NB4 (cell line): Measurements from ENCODE around the gene HOXB2.

Source experiments
- POLR2A ChIP-seq: IDR thresholded peaks from 2 replicates; pipeline ENCODE4 v1.6.1; 2011; ENCODE audit warnings: mild to moderate bottlenecking; ENCODE audit not compliant: insufficient read length; ENCODE audit errors: extremely low read depth
- TF ChIP-seq, protein P1 (sequence below): IDR thresholded peaks from one replicate; pipeline ENCODE4 v1.5.1; 2012; ENCODE audit warnings: low read depth, low read length
- TF ChIP-seq, protein P2 (sequence below): IDR thresholded peaks from 2 replicates; pipeline ENCODE4 v1.6.1; 2011; ENCODE audit warnings: low read depth, low read length

DNA sequence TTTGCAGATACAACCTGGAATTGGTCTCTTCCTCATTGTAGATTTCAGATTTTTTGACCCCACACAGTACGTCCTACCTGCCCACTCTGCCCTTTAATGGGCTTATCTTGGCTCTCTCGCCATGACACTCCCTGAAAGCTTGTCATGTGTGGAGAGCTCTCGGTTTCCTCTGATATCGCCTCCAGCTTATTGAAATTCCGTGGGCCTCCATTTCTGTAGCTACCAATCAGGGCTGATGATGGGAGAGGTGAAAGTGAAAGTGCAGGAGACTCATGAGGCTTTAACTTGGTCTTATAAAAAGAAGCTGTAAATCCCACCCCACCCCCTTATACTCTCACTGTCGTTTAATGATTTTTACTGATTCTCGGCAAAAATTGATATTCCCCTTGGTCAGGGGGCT is 31.8 kb downstream of the HOXB2 start:
- TF ChIP-seq POLR2A, result no peak
- TF ChIP-seq, protein P1, sequence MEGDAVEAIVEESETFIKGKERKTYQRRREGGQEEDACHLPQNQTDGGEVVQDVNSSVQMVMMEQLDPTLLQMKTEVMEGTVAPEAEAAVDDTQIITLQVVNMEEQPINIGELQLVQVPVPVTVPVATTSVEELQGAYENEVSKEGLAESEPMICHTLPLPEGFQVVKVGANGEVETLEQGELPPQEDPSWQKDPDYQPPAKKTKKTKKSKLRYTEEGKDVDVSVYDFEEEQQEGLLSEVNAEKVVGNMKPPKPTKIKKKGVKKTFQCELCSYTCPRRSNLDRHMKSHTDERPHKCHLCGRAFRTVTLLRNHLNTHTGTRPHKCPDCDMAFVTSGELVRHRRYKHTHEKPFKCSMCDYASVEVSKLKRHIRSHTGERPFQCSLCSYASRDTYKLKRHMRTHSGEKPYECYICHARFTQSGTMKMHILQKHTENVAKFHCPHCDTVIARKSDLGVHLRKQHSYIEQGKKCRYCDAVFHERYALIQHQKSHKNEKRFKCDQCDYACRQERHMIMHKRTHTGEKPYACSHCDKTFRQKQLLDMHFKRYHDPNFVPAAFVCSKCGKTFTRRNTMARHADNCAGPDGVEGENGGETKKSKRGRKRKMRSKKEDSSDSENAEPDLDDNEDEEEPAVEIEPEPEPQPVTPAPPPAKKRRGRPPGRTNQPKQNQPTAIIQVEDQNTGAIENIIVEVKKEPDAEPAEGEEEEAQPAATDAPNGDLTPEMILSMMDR, result no peak
- TF ChIP-seq, protein P2, sequence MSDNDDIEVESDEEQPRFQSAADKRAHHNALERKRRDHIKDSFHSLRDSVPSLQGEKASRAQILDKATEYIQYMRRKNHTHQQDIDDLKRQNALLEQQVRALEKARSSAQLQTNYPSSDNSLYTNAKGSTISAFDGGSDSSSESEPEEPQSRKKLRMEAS, result no peak
